ENCODE measurements around the gene LDB3.
"Not testable (repeated sequence)": the region's sequence is repeated elsewhere in the genome, so short reads cannot be mapped to it uniquely, and the experiment has no call there.

The LDB3 gene

DNA sequence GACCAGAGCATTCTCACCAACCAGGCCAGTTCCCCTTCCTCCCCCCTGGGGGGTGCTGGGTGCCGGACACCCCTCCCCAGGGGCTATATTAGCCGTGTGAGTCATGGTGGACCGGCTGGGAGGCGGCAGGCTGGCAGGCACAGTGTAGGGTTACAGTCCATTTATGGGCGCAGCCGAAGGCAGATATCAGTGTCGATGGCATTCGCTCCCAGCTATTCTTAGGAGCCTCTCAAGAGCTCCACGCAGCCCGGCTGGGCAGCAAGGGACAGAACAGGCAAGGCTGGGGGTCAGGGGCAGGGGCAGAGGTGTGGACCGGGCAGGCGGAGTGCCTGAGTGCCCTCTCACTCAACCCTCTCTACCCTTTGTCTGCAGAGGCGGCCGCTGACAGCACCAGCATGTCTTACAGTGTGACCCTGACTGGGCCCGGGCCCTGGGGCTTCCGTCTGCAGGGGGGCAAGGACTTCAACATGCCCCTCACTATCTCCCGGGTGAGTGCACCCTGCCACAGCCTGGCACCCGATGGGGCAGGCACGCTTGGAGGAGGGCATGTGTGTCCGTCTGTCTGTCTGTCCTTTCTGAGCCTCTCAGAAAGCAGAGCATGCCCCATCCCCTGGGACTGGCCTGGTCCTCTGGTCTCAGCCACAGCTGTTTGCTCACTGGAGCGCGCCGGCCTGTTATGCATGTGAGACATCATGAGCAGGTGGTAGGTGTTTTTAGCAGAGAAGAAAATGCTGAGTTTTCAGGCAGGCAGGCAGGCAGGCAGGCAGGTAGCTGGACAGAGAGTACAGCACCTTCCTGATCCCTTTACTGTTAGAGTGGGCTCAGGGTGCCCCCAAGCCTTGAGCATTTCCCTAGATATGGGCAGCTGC lies at the start of gene LDB3:
LDB3 (plus strand) TSS at position 215 of the 869 bp plus-strand sequence; CDS start at position 396, 181 bp downstream.
- no peak for DNase-seq (ENCODE audit: low read depth in 2 of 2)

DNA sequence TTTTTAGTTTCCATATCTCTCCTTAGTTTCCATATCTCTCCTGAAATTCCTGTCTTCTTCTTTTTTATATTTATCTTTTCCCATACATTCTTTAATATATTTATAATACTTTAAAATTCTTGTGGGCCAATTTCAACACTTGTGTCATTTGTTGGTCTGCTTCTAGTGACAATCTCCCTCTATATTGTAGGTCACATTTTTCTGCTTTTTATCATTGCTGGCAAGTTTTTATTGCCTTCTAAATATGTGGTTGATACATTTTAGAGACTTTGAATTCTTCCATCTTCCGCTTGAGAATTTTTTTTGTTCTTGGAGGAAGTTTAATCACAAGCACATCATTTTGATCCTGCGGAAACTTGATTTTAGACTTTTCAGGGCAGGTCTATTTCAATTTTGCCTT lies 40.0 kb upstream of the LDB3 start:
- no peak for DNase-seq (ENCODE audit: low read depth in 2 of 2)

DNA sequence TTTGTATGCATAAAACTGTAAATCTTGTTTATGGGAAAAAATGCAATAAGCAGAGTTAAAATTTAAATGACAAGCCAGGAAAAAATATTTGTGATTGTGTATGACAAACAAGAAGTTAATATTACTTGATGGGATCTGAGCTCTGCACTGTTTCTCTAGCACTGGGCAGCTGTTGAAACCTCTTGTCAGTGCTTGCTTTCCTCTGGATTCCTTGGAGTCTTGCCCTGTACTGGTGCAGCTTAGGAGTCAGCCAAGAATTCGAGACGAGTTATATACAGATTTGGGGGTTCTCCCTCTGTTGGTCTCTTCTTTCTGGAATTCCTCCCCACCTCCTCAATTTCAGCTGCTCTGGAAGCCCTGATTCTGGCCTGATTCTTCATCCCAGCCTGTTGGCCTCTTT lies 38.2 kb upstream of the LDB3 start:
- DNase-seq (ENCODE audit: low read depth in 2 of 2), result no peak

DNA sequence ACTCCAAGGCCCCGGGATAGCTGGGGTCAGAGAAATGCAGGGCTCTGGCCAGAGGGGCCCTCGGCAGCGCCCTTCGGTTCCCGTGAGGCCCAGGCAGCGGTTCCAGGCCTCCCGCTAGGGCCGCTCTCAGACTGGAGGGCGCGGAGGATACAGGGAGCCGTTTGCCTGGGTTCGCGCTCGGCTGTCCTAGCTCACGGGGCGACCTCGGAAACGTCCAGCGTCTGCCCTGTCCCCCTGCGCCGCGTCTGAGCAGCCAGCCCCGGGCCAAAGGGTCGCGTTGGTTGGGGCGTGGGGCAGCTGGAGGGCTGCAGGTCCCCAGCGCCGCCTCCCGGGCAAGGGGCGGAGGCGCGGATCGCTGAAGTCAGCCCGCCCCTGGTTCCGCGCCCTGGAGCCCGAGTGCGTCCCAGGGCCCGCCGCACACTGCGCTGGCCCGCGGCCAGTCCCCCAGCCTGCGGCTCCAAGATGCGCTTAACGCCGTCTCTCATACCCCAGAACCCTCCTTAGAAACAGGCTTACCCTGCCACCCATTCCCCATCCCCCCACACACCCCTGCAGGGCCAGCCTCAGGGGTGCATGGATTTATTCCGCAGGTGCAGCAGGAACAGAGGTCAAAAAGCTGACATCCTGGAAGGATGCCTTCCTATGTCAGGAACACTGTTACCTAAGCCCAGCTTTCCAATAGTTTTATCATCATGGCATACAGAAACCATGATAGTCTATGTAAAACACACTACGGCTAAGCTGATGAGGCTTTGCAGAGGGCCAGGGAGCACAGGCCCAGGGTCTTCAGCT lies 36.1 kb upstream of the LDB3 start:
- DNase-seq (ENCODE audit: low read depth in 2 of 2), result no peak

DNA sequence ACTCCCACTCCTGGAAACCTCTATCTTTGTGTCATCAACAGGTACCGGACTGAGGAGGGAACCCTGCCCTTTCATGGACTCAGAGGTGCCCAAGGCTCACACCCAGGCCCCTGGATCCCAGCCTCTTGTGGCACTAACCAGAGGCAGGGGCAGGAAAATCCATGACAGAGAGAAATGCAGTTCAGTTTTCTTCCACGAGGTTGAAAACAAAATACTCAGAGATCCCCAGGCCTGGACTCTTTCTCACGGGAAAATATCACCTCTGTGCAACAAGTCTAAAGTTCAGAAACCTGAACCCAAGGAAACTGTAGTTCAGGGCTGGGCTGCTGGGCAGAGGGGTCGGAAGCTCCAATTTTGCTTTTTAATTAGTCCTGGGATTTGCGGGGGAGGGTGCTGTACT lies 35.4 kb upstream of the LDB3 start:
- no peak for DNase-seq (ENCODE audit: low read depth in 2 of 2)

DNA sequence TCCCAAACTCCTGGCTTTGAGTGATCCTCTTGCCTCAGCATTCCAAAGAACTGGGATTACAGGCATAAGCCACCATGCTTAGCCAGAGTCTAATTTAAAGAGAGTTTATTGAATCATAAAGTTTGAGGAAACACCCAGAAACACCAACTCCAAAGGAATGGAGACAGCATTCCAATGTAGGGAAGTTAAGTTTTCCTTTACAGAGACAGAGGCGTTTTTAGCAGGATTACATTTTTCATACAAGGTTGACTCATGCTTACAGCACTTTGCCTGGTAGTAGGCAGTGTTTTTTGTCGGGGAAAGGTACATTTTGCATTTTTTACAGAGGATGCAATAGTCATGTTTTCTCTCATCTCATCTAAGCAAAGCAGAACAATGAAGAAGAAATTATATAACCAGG lies 32.9 kb upstream of the LDB3 start:
- no peak for DNase-seq (ENCODE audit: low read depth in 2 of 2)

DNA sequence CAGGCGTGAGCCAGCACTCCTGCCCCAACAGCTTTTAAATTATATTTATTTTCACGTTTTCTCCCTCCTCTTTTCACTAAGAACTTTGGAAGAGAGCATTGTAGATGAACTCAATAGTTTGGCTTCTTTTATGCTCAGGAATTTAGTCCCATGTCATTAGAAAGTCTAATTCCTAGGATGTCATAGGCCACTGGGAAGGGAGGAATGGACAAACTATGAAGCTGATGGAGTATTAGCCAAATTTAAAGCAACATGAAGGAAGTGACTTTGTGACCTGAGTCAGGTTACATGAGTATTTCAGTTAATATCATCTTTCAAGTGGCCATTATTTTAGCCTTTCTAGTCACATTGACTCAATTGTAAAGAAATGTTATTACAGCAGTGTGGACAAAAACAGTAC lies 32.0 kb upstream of the LDB3 start:
- no peak for DNase-seq (ENCODE audit: low read depth in 2 of 2)

GRCh38 chr10:86642021-86642420 lies 26.3 kb upstream of the LDB3 start:
- DNase-seq (ENCODE audit: low read depth in 2 of 2), result no peak

DNA sequence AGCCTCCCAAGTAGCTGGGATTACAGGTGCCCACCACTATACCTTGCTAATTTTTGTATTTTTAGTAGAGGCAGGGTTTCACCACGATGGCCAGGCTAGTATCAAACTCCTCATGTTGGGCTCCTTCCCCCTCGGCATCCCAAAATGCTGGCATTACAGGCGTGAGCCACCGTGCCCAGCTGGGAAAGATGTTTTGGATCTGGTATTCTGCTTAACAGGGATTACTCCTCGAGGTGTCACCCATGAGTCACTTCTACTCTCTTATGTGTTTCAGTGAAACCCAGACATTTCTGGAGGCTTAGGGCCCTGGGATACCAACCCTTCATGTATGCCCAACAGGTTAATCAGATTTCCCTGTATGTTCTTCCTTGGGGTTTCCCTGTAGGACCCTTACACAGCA lies 25.8 kb upstream of the LDB3 start:
- DNase-seq (ENCODE audit: low read depth in 2 of 2), result no peak

GRCh38 chr10:86644152-86644793 lies 24.0 kb upstream of the LDB3 start:
- DNase-seq (ENCODE audit: low read depth in 2 of 2), result no peak

GRCh38 chr10:86644794-86645445 lies 23.4 kb upstream of the LDB3 start:
- DNase-seq (ENCODE audit: low read depth in 2 of 2), result no peak

DNA sequence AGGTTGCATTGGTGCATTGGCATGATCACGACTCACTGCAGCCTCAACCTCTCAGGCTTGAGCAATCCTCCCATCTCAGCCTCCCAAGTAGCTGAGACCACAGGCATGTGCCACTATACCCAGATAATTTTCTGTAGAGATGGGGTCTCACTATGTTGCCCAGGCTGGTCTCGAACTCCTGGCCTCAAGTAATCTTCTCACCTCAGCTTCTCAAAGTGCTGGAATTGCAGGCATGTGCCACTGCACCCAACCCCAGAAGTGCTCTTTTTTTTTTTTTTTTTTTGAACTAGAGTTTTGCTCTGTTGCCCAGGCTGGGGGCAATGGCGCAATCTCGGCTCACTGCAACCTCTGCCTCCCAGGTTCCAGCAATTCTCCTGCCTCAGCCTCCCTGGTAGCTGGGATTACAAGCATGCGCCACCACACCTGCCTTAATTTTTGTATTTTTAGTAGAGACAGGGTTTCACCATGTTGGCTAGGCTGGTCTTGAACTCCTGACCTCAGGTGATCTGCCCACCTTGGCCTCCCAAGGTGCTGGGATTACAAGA lies 22.6 kb upstream of the LDB3 start:
- not testable (repeated sequence) for DNase-seq (ENCODE audit: low read depth in 2 of 2)

- no peak for DNase-seq (ENCODE audit: low read depth in 2 of 2)
Observed at GRCh38 chr10:86646532-86646931, 21.8 kb upstream of the LDB3 start.

- DNase-seq (ENCODE audit: low read depth in 2 of 2), result no peak
Observed at GRCh38 chr10:86646933-86647332, 21.4 kb upstream of the LDB3 start.

- DNase-seq (ENCODE audit: low read depth in 2 of 2), result no peak
Observed at GRCh38 chr10:86647773-86648703, 20.3 kb upstream of the LDB3 start.

- DNase-seq (ENCODE audit: low read depth in 2 of 2), result no peak
Observed at GRCh38 chr10:86648704-86649427, 19.4 kb upstream of the LDB3 start.

DNA sequence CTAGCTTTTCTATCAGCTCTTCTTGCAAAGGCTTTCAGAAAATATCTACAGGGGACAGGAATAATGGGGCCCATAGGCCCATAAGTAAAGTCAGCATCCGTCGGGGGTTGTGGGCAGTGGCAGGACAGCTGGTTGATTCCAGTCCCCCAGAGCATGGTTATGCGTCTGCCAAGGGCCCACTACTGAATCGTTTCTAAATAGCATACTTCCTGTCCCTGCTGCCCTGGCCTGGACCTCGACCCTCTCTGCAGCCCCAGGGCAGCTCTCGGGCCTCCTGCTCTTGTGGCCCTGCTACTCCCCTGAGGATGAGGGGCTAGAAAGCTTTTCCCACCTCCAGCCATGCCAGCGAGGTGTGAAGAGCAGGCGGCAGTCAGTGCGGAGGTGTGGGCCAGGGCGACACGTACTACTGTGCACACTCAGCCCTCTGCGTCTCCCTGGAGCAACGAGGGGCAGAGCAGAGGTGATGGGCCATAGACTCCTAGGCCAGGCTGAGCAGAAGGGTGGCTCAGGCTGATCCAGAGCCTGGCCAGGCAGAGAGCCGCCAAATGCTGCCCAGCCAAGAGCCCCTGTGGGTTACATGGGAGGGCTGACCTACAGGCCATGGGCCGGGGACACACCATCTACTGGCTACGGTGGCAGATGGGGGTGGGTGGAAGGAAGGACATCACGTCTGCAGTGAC lies 18.7 kb upstream of the LDB3 start:
- no peak for DNase-seq (ENCODE audit: low read depth in 2 of 2)

GRCh38 chr10:86650151-86650550 lies 18.2 kb upstream of the LDB3 start:
- no peak for DNase-seq (ENCODE audit: low read depth in 2 of 2)

GRCh38 chr10:86651021-86651471 lies 17.3 kb upstream of the LDB3 start:
- DNase-seq (ENCODE audit: low read depth in 2 of 2), result no peak
